Uterine smooth muscle cell (primary cell): Measurements from ENCODE around the gene VEGFA. TPM values are rescaled to one million over a fixed set of nuclear protein-coding genes. Genes with fewer than 3 reads are reported as not detected.

Experiments used
- total RNA-seq: library from RNA; depleted of rRNA; stranded (reverse); fragments of >200 nt; gene quantifications from 2 replicates; pipeline ENCODE4 v1.2.3, GENCODE V29; 2014

VEGFA gene
- 200 and 441 TPM in 2 replicates for total RNA-seq

GRCh38 chr6:43769526-43770371, at the start of gene VEGFA:
Gene VEGFA (plus strand): TSS chr6:43770211.

Other genes with a start within 250 kb of the VEGFA start
- 20.5 and 27.2 TPM in 2 replicates for gene XPO5, start 194.2 kb upstream of the VEGFA start, total RNA-seq
- 16.7 and 22.9 TPM in 2 replicates for gene POLH, start 194.0 kb upstream of the VEGFA start, total RNA-seq
- gene GTPBP2, start 140.9 kb upstream of the VEGFA start, total RNA-seq = 123 and 165 TPM in 2 replicates
- 21.0 and 37.7 TPM in 2 replicates for gene MAD2L1BP, start 134.4 kb upstream of the VEGFA start, total RNA-seq
- gene RSPH9, start 125.2 kb upstream of the VEGFA start, total RNA-seq = 0.44 and 1.2 TPM in 2 replicates
- gene MRPS18A, start 82.4 kb upstream of the VEGFA start, total RNA-seq = 38.2 and 39.2 TPM in 2 replicates